ENCODE measurements around the gene ASB18. TPM values are rescaled to one million over a fixed set of nuclear protein-coding genes. Genes with fewer than 3 reads are reported as not detected.

Gene ASB18
- total RNA-seq, 1 experiment from 2014 or later, result not detected

DNA sequence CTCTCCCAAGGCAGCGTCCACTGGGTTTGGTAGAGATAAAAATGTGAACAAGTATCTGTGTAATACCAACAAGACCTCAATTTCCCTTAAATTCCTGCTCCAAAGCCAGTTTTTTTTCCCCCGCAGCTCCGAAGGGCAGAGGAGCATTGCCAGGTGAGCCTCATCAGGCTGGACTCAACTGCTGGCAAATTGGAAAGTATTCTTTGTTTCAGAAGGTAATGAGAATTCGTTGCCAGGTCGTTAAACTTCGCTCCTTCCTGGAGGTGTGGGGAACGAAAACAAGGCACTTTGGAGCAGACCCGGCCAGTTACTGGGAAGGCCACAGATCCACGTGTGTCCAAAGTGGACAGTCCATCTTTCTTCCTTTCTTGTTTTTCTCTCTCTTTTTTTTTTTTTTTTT, 30.4 kb upstream of the ASB18 start:
- DNase-seq, result no peak
- Mint-ChIP-seq H3K36me3 (ENCODE audit: insufficient read depth, unreplicated experiment) (no peaks in the 10 kb centered on the region), H3K4me3 (ENCODE audit: unreplicated experiment) (no peak overlapping the region), H3K27ac (ENCODE audit: unreplicated experiment) (no peak overlapping the region), H3K27me3 (ENCODE audit: insufficient read depth, unreplicated experiment) (peaks cover 17% of the 10 kb centered on the region), H3K9me3 (ENCODE audit: unreplicated experiment) (no peaks in the 10 kb centered on the region), H3K4me1 (ENCODE audit: low read depth, unreplicated experiment) (no peaks in the 10 kb centered on the region)
- Histone ChIP-seq H3K4me3 (ENCODE audit: low read depth, low read length) (no peak overlapping the region), H3K36me3 (ENCODE audit: control insufficient read depth, insufficient read depth, low read length) (no peaks in the 10 kb centered on the region), H3K27me3 (replicated peaks; ENCODE audit: control insufficient read depth, insufficient read depth, low read length) (no peaks in the 10 kb centered on the region), H3K4me1 (no peaks in the 10 kb centered on the region), H3K9me3 (no peaks in the 10 kb centered on the region)
- POLR2A ChIA-PET, result no interaction called here
- CTCF ChIA-PET, result no interaction called here
- TF ChIP-seq, protein P1, sequence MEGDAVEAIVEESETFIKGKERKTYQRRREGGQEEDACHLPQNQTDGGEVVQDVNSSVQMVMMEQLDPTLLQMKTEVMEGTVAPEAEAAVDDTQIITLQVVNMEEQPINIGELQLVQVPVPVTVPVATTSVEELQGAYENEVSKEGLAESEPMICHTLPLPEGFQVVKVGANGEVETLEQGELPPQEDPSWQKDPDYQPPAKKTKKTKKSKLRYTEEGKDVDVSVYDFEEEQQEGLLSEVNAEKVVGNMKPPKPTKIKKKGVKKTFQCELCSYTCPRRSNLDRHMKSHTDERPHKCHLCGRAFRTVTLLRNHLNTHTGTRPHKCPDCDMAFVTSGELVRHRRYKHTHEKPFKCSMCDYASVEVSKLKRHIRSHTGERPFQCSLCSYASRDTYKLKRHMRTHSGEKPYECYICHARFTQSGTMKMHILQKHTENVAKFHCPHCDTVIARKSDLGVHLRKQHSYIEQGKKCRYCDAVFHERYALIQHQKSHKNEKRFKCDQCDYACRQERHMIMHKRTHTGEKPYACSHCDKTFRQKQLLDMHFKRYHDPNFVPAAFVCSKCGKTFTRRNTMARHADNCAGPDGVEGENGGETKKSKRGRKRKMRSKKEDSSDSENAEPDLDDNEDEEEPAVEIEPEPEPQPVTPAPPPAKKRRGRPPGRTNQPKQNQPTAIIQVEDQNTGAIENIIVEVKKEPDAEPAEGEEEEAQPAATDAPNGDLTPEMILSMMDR (IDR thresholded peaks at IDR 0.05; ENCODE audit: insufficient read depth in 1 of 2, low read depth in 1 of 2, low read length in 1 of 2, severe bottlenecking in 1 of 2, unreplicated experiment in 1 of 2), result no peak
- intact Hi-C loops (cut with micrococcal nuclease; ENCODE audit: unreplicated experiment), result no loop called here
- BruUV-seq (replicated peaks), result no TSS peak

DNA sequence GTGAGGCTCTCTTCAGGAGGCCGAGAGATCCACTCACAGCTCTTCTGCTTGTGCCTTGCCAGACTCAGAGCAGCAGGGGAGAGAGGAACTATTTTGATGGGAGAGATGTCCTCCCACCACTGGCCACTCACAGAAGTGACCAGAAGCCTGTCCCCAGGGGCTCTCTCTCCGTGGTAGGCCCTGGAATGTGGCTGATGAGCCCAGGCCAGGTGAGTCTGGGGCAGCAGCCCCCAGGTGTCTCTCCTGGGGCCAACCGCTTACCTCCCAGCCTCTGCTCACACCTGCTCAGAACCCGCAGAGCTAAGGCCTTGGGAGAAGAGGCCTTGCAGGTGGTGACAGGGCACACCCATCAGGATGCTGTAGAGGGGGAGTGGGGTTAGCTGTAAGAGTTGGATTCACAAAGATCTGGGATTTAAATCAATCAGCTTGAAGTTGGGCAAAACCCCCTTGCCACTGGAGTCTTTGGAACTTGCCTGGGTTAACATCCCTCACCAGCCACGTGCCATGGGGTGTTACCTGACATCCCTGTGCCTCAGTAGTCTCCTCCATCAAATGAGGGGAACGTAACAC, 29.1 kb upstream of the ASB18 start:
- Mint-ChIP-seq H3K9me3 (ENCODE audit: unreplicated experiment) (no peaks in the 10 kb centered on the region), H3K27ac (ENCODE audit: unreplicated experiment) (no peak overlapping the region), H3K36me3 (ENCODE audit: insufficient read depth, unreplicated experiment) (no peaks in the 10 kb centered on the region), H3K4me3 (ENCODE audit: unreplicated experiment) (no peak overlapping the region), H3K27me3 (ENCODE audit: insufficient read depth, unreplicated experiment) (peaks cover 23% of the 10 kb centered on the region), H3K4me1 (ENCODE audit: low read depth, unreplicated experiment) (no peaks in the 10 kb centered on the region)
- TF ChIP-seq, protein P1 (IDR thresholded peaks at IDR 0.05; ENCODE audit: insufficient read depth in 1 of 2, low read depth in 1 of 2, low read length in 1 of 2, severe bottlenecking in 1 of 2, unreplicated experiment in 1 of 2), result no peak
- BruUV-seq (replicated peaks), result no TSS peak
- Histone ChIP-seq H3K4me1 (no peaks in the 10 kb centered on the region), H3K4me3 (ENCODE audit: low read depth, low read length) (no peak overlapping the region), H3K9me3 (no peaks in the 10 kb centered on the region), H3K27me3 (replicated peaks; ENCODE audit: control insufficient read depth, insufficient read depth, low read length) (no peaks in the 10 kb centered on the region), H3K36me3 (ENCODE audit: control insufficient read depth, insufficient read depth, low read length) (no peaks in the 10 kb centered on the region)
- intact Hi-C loops (cut with micrococcal nuclease; ENCODE audit: unreplicated experiment), result no loop called here
- DNase-seq, result no peak
- POLR2A ChIA-PET, result no interaction called here
- CTCF ChIA-PET, result no interaction called here

DNA sequence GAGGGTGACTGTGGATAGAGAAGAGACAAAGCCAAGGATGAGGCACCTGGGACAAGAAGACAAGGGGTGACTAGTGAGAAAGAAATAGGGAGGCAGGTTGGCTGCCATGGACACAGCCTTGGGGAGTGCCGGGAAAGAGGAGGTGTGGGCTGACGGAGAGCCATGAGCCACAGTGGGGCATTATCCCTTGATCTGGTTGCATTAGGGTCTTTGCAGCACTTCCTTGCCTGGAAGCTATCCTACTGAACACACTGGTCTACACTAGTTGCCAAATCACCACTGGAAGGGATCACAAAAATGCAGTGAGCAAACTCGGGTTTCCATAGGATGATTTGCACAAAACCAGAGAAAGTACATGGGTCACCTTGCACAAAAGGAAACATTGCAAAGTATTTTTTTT, 27.7 kb upstream of the ASB18 start:
- Histone ChIP-seq H3K4me3 (ENCODE audit: low read depth, low read length) (no peak overlapping the region), H3K9me3 (no peaks in the 10 kb centered on the region), H3K27me3 (replicated peaks; ENCODE audit: control insufficient read depth, insufficient read depth, low read length) (no peaks in the 10 kb centered on the region), H3K4me1 (no peaks in the 10 kb centered on the region), H3K36me3 (ENCODE audit: control insufficient read depth, insufficient read depth, low read length) (no peaks in the 10 kb centered on the region)
- POLR2A ChIA-PET, result no interaction called here
- Mint-ChIP-seq H3K36me3 (ENCODE audit: insufficient read depth, unreplicated experiment) (no peaks in the 10 kb centered on the region), H3K9me3 (ENCODE audit: unreplicated experiment) (no peaks in the 10 kb centered on the region), H3K4me1 (ENCODE audit: low read depth, unreplicated experiment) (no peaks in the 10 kb centered on the region), H3K27me3 (ENCODE audit: insufficient read depth, unreplicated experiment) (peaks cover 33% of the 10 kb centered on the region), H3K4me3 (ENCODE audit: unreplicated experiment) (no peak overlapping the region), H3K27ac (ENCODE audit: unreplicated experiment) (no peak overlapping the region)
- CTCF ChIA-PET, result no interaction called here
- DNase-seq, result no peak
- intact Hi-C loops (cut with micrococcal nuclease; ENCODE audit: unreplicated experiment), result no loop called here
- no TSS peak for BruUV-seq (replicated peaks)
- TF ChIP-seq, protein P1 (IDR thresholded peaks at IDR 0.05; ENCODE audit: insufficient read depth in 1 of 2, low read depth in 1 of 2, low read length in 1 of 2, severe bottlenecking in 1 of 2, unreplicated experiment in 1 of 2), result no peak
